ENCODE measurements around the gene CLDN5.

The CLDN5 gene

GRCh38 chr22:19520566-19521305 is 3.5 kb downstream of the CLDN5 start:
- no peak for DNase-seq

- DNase-seq, result no peak
These were observed 4.2 kb downstream of the CLDN5 start for GRCh38 chr22:19520007-19520406.

GRCh38 chr22:19519041-19519926 is 4.9 kb downstream of the CLDN5 start:
- DNase-seq, result no peak

GRCh38 chr22:19518635-19519034 is 5.6 kb downstream of the CLDN5 start:
- DNase-seq, result no peak

- DNase-seq, result no peak
These were observed 6.1 kb downstream of the CLDN5 start for GRCh38 chr22:19517919-19518611.

GRCh38 chr22:19517171-19517500 is 7.1 kb downstream of the CLDN5 start:
- no peak for DNase-seq

GRCh38 chr22:19516378-19517170 is 7.6 kb downstream of the CLDN5 start:
- DNase-seq, result no peak

GRCh38 chr22:19515654-19516377 is 8.4 kb downstream of the CLDN5 start:
- DNase-seq, result no peak

GRCh38 chr22:19514831-19515565 is 9.2 kb downstream of the CLDN5 start:
- peak; percentile 39 for DNase-seq

GRCh38 chr22:19513823-19514222 is 10.4 kb downstream of the CLDN5 start:
- DNase-seq, result no peak

- DNase-seq, result no peak
These were observed 13.3 kb downstream of the CLDN5 start for GRCh38 chr22:19510919-19511341.

GRCh38 chr22:19509923-19510322 is 14.3 kb downstream of the CLDN5 start:
- DNase-seq, result no peak

- no peak for DNase-seq
These were observed 15.0 kb downstream of the CLDN5 start for GRCh38 chr22:19509191-19509590.

- no peak for DNase-seq
These were observed 16.0 kb downstream of the CLDN5 start for GRCh38 chr22:19508024-19508776.

GRCh38 chr22:19507534-19507861 is 16.7 kb downstream of the CLDN5 start:
- no peak for DNase-seq

- no peak for DNase-seq
These were observed 18.0 kb downstream of the CLDN5 start for GRCh38 chr22:19506212-19506611.

- DNase-seq, result no peak
These were observed 18.5 kb downstream of the CLDN5 start for GRCh38 chr22:19505735-19506126.

- no peak for DNase-seq
These were observed 19.1 kb downstream of the CLDN5 start for GRCh38 chr22:19504900-19505734.

- no peak for DNase-seq
These were observed 20.3 kb downstream of the CLDN5 start for GRCh38 chr22:19503869-19504268.

GRCh38 chr22:19503367-19503766 is 20.8 kb downstream of the CLDN5 start:
- DNase-seq, result no peak

Data from NCI-H510A treated with DMSO at 0.1 percent for 48 hours (cell line).